Astrocyte of the hippocampus (primary cell): ENCODE measurements around the gene MESP1.

Experiments used
- DNase-seq: peaks from one replicate; pipeline ENCODE4 v3.0.0; 2011; ENCODE audit warnings: low read depth, low spot score

The MESP1 gene

GRCh38 chr15:89759835-89760234 is 8.8 kb upstream of the MESP1 start:
- no peak for DNase-seq

DNA sequence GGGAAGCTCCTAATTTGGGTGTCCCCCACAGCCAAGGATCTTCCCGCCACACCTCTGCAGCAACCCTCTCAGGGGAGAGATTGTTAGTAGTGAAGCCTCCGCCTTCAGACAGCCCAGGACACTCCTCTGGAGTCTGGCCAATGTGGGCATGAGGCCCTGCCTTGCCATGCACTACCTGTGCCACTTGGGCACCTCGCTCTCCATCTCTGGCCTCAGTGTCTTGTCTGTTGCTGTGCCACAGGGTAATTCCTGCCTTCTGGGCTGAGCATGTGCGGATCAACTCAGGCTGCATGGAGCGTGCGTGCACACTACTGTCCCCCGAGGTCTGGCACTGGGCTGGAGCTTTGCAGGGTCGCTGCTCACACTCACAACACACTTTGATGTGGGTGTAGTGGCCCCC is 7.9 kb upstream of the MESP1 start:
- DNase-seq: no peak

GRCh38 chr15:89758283-89758682 is 7.2 kb upstream of the MESP1 start:
- DNase-seq: no peak

DNA sequence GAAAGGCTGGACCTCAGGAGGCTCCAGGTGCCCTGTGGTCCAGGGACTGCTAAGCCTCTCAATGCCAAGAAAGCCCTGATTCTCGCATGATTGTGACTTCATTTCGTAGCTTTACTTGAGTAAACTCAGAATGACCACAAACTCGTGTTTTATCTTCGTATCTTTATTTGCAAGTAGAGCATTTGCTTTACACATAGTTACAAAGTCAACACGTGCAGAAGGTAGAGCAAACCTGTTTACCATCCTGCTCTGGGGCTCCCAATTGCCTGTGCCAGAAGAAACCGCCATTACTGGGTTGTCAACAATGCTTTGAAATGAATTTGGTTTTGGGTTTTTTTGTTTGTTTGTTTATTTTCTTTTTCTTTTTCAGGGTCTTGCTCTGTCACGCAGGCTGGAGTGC is 5.8 kb upstream of the MESP1 start:
- no peak for DNase-seq

GRCh38 chr15:89755701-89756100 is 4.7 kb upstream of the MESP1 start:
- no peak for DNase-seq

- no peak for DNase-seq
These were observed 3.5 kb upstream of the MESP1 start for GRCh38 chr15:89754361-89755154.

DNA sequence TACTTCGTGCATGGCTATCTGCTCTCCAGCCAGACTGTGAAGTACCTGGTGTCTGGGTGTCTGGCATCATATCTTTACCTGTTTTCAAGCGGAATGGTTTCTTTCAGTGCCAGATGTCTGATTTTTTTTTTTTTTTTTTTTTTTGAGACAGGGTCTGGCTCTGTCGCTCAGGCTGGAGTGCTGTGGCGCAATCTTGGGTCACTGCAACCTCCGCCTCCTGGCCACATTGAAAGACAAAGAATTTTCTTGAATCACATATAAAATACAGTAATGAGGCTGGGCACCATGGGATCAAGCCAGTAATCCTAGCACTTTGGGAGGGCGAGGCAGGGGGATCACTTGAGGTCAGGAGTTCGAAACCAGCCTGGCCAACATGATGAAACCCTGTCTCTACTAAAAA is 2.8 kb upstream of the MESP1 start:
- DNase-seq: no peak

DNA sequence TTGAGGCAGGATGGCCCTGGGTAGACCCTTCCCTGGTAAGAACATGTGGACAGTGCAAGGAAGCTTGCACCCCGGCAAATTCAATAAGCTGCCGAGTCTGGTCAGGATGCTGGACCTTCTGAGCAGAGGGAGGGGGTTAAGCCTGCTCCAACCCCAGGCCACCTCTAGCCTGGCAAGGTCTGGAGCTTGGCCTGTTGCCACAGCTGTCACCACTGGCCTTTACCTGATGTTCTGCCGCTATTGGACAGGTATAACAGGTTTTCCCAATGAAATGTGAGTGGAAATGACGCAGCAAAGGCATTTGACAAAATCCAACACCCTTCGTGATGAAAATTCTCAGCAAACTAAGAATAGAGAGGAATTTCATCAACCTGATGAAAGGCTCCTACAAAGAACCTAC is 699 bp upstream of the MESP1 start:
- no peak for DNase-seq

DNA sequence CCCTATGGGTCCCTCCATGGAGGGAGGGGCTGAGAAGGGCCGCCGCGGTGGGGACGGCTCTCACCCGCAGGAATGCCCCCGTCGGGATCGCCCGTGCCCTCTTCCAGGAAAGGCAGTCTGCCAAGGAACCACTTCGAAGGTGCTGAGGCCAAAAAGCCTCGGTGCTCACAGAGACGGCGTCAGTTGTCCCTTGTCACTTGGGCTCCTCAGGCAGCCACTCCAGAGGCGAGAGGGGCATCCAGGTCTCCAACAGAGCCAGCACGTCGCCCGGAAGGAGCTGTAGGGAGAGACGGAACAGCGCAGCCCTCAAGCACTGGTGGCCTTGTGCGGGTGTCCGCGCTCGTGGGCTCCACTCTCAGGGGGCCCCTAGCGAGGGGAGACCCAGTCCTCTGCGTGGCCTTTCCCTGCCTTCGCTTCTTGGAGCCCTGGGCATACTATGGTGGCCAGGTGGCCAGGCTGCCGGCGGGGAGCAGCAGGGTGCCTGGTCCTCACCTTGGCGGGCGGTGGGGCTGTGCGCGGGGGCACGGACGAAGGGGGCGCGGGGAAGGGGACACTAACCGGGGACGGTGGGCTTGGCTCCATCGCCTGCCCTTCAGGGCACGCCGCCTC is 994 bp downstream of the MESP1 start:
- DNase-seq: peak; percentile 23

DNA sequence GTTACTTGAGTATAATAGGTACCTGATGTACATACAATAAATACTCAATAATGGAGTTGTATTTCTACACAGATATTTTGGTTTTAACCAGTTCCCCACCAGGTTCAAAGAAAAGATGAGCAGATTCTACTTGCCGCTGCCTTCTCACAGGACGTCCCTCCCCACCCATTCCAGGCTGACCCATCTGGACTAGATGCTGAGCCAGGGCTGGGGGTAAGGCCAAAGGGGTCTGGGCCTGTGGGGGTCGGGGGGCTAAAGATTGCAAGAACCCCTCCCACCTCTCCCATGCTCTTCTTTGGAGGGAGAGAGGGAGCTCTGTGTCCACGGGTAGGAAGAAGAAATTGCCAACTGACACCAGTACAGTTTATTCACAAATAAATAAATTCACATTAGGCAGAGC is 1.5 kb downstream of the MESP1 start:
- no peak for DNase-seq

DNA sequence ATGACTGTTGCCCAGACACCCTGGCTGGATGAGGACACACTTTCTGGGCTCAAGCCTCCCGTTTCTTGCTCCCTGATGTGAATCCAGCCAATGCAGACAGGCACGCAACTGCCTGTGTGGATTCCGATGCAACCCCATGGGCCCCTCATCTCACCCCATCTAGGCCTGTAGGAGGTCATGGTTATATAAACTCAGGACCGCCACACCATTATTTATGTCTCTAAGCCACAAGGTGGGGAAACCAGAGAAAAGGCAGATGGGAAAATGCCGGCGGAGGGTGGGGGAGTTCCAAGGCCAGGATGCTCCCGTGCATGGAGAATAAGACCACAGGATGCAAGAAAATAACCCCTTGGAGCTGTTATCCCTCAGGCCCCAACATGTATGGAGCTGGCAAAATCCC is 2.0 kb downstream of the MESP1 start:
- DNase-seq: no peak

DNA sequence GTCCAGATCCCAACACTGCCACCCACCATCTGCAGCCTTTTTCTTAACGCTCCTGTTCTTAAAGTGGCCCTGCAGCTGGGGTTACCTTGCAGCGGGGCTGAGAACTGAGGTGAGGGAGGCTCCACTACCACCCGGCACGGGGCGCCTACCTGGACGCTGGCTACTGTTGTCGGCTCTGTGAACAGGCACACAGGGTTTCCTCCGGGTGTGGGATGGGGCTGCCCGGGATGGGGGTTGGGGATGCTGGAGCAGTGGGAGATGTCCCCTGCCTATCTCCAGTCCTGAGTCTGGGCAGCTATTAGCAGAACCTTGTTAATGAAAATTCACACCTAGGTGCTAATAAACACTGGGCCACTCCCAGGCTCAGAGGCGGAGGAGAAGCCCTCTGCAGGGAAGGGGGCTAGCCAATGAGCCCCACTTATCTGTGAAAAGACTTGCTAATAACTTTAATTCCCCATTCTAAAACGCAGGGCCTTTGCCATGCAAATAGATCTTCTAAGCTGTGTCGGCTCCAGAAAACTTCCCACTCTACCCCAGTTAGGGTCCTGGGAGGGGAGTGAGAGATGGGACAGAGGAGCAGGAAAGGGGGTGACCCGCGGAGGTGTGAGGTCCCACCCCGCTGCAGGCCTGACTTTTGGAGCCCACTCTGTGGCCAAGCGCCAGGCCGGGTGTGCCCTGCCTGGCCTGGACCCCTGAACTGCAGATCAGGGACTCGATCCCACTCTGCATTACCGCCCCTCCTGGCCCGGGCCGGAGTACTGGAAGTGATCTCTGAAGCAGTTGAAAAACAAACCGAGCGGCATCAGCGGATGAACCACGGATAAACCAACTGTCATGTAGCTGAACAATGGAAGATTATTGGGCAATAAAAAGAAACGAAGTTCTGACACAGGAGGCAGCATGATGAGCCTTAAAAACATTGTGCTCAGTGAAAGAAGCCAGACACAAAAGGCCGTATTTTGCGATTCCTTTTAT is 3.1 kb downstream of the MESP1 start:
- DNase-seq: no peak

GRCh38 chr15:89746386-89746780 is 4.7 kb downstream of the MESP1 start:
- no peak for DNase-seq

GRCh38 chr15:89745768-89746167 is 5.3 kb downstream of the MESP1 start:
- no peak for DNase-seq

DNA sequence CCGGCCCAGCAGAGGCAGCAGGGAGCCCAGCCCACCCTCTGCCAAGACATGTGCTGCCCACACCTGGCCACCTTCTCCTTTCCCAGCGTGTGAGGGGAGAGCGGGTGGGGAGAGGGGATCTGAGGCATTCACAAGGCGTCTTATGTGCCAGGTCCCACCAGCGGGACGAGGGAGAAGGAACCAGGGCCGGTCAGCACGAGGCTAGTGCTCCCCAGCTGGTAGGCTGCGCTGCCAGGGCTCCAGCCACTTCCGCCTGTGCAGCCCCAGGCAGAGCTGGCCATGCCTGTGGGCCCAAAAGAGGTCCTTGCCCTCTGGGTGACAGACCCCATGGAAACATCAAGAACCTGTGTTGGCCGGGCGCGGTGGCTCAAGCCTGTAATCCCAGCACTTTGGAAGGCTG is 5.9 kb downstream of the MESP1 start:
- DNase-seq: no peak

DNA sequence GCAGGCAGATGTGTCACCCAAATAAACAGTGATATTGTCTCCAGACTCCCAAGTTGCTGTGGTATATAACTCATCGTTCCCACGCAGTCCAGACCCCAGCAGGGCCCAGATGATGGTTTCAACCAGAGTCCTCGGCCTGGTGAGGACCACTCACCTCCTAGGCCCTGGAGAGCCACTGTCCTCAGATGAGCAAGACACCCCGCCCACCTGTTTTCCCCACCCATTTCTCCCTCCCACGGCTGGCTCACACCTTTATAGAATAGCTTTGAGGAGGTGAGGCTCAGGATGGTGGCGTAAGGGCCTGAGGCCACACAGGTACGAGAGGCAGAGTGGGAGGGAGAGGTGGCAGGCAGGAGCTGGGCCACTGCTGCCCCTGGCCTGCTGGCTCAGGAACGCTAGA is 7.5 kb downstream of the MESP1 start:
- no peak for DNase-seq

DNA sequence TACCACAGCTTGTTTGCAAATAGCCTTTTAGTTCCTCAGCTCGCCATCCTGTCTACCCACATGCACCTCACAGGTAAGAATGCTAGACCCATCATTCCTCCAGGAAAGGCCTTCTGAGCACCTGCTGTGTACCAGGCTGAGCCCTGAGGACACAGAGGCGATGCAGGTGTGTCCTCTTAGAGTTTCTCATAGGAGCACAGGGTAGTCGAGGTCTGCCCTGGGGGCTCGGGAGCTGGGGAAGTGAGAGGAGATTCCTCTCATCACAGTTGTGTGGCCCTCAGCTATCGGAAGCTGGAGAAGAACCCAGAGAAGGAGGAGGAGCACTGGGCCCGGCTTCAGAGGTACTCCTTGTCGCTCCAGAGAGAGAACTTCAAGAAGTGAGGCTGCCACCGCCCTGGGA is 8.0 kb downstream of the MESP1 start:
- no peak for DNase-seq

DNA sequence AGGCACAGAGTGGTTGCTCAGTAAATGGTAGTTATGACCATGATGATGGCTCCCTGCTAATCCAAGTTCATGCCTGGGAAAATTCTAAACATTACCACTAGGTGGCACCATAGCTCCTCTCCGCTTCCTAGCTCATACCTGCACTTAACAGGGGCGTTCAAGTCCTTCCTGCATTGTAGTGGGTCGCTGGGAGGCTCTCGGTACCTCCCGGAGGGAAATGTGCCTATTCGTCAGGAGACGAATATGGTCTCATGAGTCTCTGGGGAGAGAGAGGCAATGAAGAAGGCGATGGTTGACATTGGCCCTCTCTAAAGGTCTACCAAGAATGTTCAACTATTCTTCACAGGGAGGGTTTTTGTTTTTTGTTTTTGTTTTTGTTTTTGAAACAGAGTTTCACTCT is 10.9 kb downstream of the MESP1 start:
- DNase-seq: peak; percentile 85

DNA sequence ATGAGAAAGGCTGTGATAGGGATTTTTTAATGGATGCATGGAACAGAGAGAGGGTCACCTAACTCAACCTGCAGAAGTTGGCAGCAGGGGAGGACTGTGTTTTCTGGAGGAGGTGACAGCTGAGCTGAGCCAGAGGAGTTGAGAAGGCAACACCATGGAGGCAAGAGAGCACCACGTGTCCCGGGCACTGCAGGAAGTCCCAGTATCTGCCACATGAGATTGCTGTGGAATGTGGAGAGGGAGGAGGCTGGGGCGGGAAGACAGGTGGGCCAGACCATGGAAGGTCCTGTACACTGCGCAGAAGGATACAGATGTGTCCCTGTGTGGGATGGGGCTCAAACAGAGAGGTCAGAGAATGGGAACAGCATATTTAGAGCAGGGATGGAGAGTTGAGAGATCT is 15.3 kb downstream of the MESP1 start:
- no peak for DNase-seq

GRCh38 chr15:89732451-89733172 is 18.4 kb downstream of the MESP1 start:
- no peak for DNase-seq

DNA sequence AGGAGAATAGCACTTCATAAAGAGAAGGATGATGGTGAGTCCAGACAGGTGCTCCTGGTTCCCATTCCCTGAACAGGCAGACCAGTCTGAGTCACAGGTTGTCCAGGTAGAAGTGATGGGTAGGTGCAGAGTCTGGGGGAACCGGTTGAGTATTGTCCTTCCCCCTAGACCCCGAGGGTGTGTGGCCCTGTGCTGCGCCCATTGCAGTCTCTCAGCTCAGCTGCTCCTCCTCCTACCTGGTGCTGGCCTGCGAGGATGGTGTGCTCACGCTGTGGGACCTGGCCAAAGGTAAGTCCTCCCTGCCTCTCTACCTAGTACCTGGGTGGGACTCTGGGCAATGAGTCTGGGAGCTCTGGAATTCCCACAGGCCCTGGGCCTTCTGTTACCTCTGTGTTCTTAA is 19.8 kb downstream of the MESP1 start:
- no peak for DNase-seq

DNA sequence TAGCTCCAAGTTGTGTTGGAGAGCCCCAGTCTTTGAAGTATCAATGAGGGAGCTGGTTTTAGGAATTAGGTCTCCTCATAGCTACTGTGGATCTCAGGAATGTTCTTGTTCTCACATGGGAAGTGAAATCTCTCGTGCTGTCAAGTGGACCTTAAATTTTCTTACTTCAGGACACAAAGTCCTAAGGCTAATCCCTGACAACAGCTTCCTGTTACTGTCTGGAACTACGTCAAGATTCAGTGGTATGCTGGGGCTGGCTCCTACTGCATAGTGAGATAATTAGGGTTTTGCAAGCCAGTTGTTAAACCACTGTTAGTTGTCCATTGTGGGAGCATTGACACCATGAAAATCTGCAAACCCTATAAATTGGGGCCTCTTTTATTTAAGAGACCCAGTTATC is 22.8 kb downstream of the MESP1 start:
- peak; percentile 66 for DNase-seq
